Peyer's patch (tissue), 4 donors: ENCODE data around the gene STAC.

Source experiments
- POLR2A ChIP-seq, 2 donors: fragments of 450-650 bp; IDR thresholded peaks; one replicate each; pipeline ENCODE4 v1.5.1; 2017; ENCODE audit warnings: antibody characterized with exemption in 2 of 2, mild to moderate bottlenecking in 2 of 2, moderate library complexity in 2 of 2
- TF ChIP-seq, protein P1 (sequence below), 6 experiments: fragments of 450-650 bp in 4 of 6; fragments of 200-600 bp in 2 of 6; sonication (generic) in 1 of 6; IDR thresholded peaks; one replicate each; pipeline ENCODE4 v1.5.1; 2017 to 2019; ENCODE audit warnings: antibody characterized with exemption in 6 of 6, mild to moderate bottlenecking in 3 of 6, moderate library complexity in 1 of 6

- TF ChIP-seq, protein P1, sequence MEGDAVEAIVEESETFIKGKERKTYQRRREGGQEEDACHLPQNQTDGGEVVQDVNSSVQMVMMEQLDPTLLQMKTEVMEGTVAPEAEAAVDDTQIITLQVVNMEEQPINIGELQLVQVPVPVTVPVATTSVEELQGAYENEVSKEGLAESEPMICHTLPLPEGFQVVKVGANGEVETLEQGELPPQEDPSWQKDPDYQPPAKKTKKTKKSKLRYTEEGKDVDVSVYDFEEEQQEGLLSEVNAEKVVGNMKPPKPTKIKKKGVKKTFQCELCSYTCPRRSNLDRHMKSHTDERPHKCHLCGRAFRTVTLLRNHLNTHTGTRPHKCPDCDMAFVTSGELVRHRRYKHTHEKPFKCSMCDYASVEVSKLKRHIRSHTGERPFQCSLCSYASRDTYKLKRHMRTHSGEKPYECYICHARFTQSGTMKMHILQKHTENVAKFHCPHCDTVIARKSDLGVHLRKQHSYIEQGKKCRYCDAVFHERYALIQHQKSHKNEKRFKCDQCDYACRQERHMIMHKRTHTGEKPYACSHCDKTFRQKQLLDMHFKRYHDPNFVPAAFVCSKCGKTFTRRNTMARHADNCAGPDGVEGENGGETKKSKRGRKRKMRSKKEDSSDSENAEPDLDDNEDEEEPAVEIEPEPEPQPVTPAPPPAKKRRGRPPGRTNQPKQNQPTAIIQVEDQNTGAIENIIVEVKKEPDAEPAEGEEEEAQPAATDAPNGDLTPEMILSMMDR (IDR thresholded peaks at IDR 0.05) = no peak
- TF ChIP-seq POLR2A (IDR thresholded peaks at IDR 0.05) = no peak
Observed at GRCh38 chr3:36480911-36481648, 100.8 kb downstream of the STAC start.
